WTC11 (cell line): ENCODE measurements around the gene MFF. TPM values are rescaled to one million over a fixed set of nuclear protein-coding genes. Genes with fewer than 3 reads are reported as not detected.

Source experiments
- ATAC-seq: fragments of 200-7000 bp; cut with Tn5 transposase; 2 replicates; pipeline ENCODE4 v1.10.0; 2021; ENCODE audit warnings: mild to moderate bottlenecking, moderate library complexity
- CTCF ChIA-PET: fragments of 300-600 bp; sonication (Branson Sonifier 250); formaldehyde crosslinking; loops from one replicate; lab custom pipeline; 2021; ENCODE audit warnings: antibody characterized with exemption; lab: Charles Lee
- POLR2A ChIA-PET: fragments of 350-600 bp; sonication (Branson Sonifier 250); formaldehyde crosslinking; loops from one replicate; lab custom pipeline; 2021; ENCODE audit warnings: antibody characterized with exemption; lab: Charles Lee
- DNase-seq: peaks from one replicate; pipeline ENCODE4 v3.0.0; 2021; ENCODE audit warnings: low spot score
- H3K27ac Mint-ChIP-seq: 2 replicates; pipeline ENCODE4 v1.8.0; 2021; ENCODE audit warnings: mixed read lengths
- H3K27me3 Mint-ChIP-seq: 2 replicates; pipeline ENCODE4 v1.8.0; 2021; ENCODE audit warnings: low read depth, mild to moderate bottlenecking, moderate library complexity, mixed read lengths
- H3K36me3 Mint-ChIP-seq: 2 replicates; pipeline ENCODE4 v1.8.0; 2021; ENCODE audit warnings: mixed read lengths
- H3K4me1 Mint-ChIP-seq: 2 replicates; pipeline ENCODE4 v1.8.0; 2022; ENCODE audit warnings: mixed read lengths
- H3K4me3 Mint-ChIP-seq: 2 replicates; pipeline ENCODE4 v1.8.0; 2021; ENCODE audit warnings: mild to moderate bottlenecking, moderate library complexity, mixed read lengths
- H3K9me3 Mint-ChIP-seq: 2 replicates; pipeline ENCODE4 v1.8.0; 2021; ENCODE audit warnings: mixed read lengths
- AFF4 ChIP-seq: sonication (generic); formaldehyde crosslinking; IDR thresholded peaks from 2 replicates; pipeline ENCODE4 v1.8.1; 2023; ENCODE audit warnings: mild to moderate bottlenecking, missing genetic modification reagents, borderline replicate concordance
- ETV6 ChIP-seq: sonication (generic); formaldehyde crosslinking; IDR thresholded peaks from 2 replicates; pipeline ENCODE4 v1.8.1; 2022; ENCODE audit warnings: mild to moderate bottlenecking, missing genetic modification reagents
- FOXK1 ChIP-seq: sonication (generic); formaldehyde crosslinking; IDR thresholded peaks from 2 replicates; pipeline ENCODE4 v1.8.0; 2022; ENCODE audit warnings: mild to moderate bottlenecking, moderate library complexity, missing genetic modification reagents
- FOXP1 ChIP-seq: sonication (generic); formaldehyde crosslinking; IDR thresholded peaks from 2 replicates; pipeline ENCODE4 v1.8.0; 2022; ENCODE audit warnings: missing genetic modification reagents, mild to moderate bottlenecking, moderate library complexity, borderline replicate concordance
- FOXP4 ChIP-seq: sonication (generic); formaldehyde crosslinking; IDR thresholded peaks from 2 replicates; pipeline ENCODE4 v1.8.0; 2022; ENCODE audit warnings: mild to moderate bottlenecking, missing genetic modification reagents
- JUN ChIP-seq: sonication (generic); formaldehyde crosslinking; IDR thresholded peaks from 2 replicates; pipeline ENCODE4 v1.8.0; 2023; ENCODE audit warnings: mild to moderate bottlenecking, missing genetic modification reagents
- PRRX2 ChIP-seq: fragments of 250-450 bp; sonication (Bioruptor Pico); IDR thresholded peaks from 2 replicates; pipeline ENCODE4 v1.8.0; 2021; ENCODE audit warnings: mild to moderate bottlenecking
- SMAD3 ChIP-seq: sonication (generic); formaldehyde crosslinking; IDR thresholded peaks from 2 replicates; pipeline ENCODE4 v1.8.0; 2022; ENCODE audit warnings: missing genetic modification reagents, mild to moderate bottlenecking, borderline replicate concordance
- TP53 ChIP-seq: sonication (generic); formaldehyde crosslinking; IDR thresholded peaks from 2 replicates; pipeline ENCODE4 v1.8.1; 2023; ENCODE audit warnings: mild to moderate bottlenecking, missing genetic modification reagents
- ZNF138 ChIP-seq: sonication (generic); formaldehyde crosslinking; conservative IDR thresholded peaks from 2 replicates; pipeline ENCODE4 v1.8.1; 2022; ENCODE audit warnings: mild to moderate bottlenecking, moderate library complexity, missing genetic modification reagents
- ZNF423 ChIP-seq: fragments of 250-450 bp; sonication (Bioruptor Pico); IDR thresholded peaks from 2 replicates; pipeline ENCODE4 v2.1.2; 2022; ENCODE audit warnings: mild to moderate bottlenecking, moderate library complexity
- ZNF425 ChIP-seq: fragments of 250-450 bp; sonication (Bioruptor Pico); conservative IDR thresholded peaks from 2 replicates; pipeline ENCODE4 v1.9.0; 2021; ENCODE audit warnings: mild to moderate bottlenecking
- total RNA-seq: library from RNA; stranded (reverse); gene quantifications from 3 replicates; pipeline ENCODE4 v1.2.3, GENCODE V29; 2021
- TF ChIP-seq, protein P1 (sequence below): sonication (generic); formaldehyde crosslinking; IDR thresholded peaks from 2 replicates; pipeline ENCODE4 v1.8.0; 2022; ENCODE audit warnings: mild to moderate bottlenecking, missing genetic modification reagents
- TF ChIP-seq, protein P2 (sequence below): sonication (generic); formaldehyde crosslinking; IDR thresholded peaks from 2 replicates; pipeline ENCODE4 v1.8.1; 2023; ENCODE audit warnings: mild to moderate bottlenecking, missing genetic modification reagents, moderate library complexity
- TF ChIP-seq, protein P3 (sequence below): sonication (generic); formaldehyde crosslinking; IDR thresholded peaks from 2 replicates; pipeline ENCODE4 v1.8.1; 2023; ENCODE audit warnings: mild to moderate bottlenecking, moderate library complexity, missing genetic modification reagents
- TF ChIP-seq, protein P4 (sequence below): fragments of 200-600 bp; IDR thresholded peaks from 2 replicates; pipeline ENCODE4 v1.8.0; 2022; ENCODE audit warnings: antibody characterized with exemption

Gene MFF
- total RNA-seq, 1 experiment from 2014 or later: 78.5 TPM

GRCh38 chr2:227368574-227368973, 43.5 kb downstream of the MFF start:
- Mint-ChIP-seq H3K27ac (no peak overlapping the region), H3K36me3 (no peaks in the 10 kb centered on the region), H3K27me3 (no peaks in the 10 kb centered on the region), H3K4me3 (no peak overlapping the region), H3K4me1 (no peaks in the 10 kb centered on the region), H3K9me3 (peaks cover 4% of the 10 kb centered on the region; the same call in 1 of the 2 replicates)
- ChIA-PET POLR2A (no interaction called here), CTCF (interaction anchor here (1.5 kb wide), 1 partner anchor 397 kb away, joined by 6 read pairs; no protein-coding TSS in a partner anchor)
- TF ChIP-seq TP53 (CRISPR knock-in tag) (no peak), FOXP1 (CRISPR knock-in tag) (no peak), PRRX2 (CRISPR knock-in tag) (no peak), FOXK1 (no peak), FOXP4 (CRISPR knock-in tag) (no peak), SMAD3 (CRISPR knock-in tag) (no peak), ZNF138 (CRISPR knock-in tag) (no peak), AFF4 (no peak), ZNF425 (CRISPR knock-in tag) (no peak), ETV6 (CRISPR knock-in tag) (no peak), ZNF423 (no peak), JUN (no peak)
- TF ChIP-seq, protein P1, sequence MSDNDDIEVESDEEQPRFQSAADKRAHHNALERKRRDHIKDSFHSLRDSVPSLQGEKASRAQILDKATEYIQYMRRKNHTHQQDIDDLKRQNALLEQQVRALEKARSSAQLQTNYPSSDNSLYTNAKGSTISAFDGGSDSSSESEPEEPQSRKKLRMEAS: no peak
- TF ChIP-seq, protein P2, sequence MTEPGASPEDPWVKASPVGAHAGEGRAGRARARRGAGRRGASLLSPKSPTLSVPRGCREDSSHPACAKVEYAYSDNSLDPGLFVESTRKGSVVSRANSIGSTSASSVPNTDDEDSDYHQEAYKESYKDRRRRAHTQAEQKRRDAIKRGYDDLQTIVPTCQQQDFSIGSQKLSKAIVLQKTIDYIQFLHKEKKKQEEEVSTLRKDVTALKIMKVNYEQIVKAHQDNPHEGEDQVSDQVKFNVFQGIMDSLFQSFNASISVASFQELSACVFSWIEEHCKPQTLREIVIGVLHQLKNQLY (CRISPR knock-in tag): no peak
- TF ChIP-seq, protein P3, sequence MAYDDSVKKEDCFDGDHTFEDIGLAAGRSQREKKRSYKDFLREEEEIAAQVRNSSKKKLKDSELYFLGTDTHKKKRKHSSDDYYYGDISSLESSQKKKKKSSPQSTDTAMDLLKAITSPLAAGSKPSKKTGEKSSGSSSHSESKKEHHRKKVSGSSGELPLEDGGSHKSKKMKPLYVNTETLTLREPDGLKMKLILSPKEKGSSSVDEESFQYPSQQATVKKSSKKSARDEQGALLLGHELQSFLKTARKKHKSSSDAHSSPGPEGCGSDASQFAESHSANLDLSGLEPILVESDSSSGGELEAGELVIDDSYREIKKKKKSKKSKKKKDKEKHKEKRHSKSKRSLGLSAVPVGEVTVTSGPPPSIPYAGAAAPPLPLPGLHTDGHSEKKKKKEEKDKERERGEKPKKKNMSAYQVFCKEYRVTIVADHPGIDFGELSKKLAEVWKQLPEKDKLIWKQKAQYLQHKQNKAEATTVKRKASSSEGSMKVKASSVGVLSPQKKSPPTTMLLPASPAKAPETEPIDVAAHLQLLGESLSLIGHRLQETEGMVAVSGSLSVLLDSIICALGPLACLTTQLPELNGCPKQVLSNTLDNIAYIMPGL (CRISPR knock-in tag): no peak
- TF ChIP-seq, protein P4, sequence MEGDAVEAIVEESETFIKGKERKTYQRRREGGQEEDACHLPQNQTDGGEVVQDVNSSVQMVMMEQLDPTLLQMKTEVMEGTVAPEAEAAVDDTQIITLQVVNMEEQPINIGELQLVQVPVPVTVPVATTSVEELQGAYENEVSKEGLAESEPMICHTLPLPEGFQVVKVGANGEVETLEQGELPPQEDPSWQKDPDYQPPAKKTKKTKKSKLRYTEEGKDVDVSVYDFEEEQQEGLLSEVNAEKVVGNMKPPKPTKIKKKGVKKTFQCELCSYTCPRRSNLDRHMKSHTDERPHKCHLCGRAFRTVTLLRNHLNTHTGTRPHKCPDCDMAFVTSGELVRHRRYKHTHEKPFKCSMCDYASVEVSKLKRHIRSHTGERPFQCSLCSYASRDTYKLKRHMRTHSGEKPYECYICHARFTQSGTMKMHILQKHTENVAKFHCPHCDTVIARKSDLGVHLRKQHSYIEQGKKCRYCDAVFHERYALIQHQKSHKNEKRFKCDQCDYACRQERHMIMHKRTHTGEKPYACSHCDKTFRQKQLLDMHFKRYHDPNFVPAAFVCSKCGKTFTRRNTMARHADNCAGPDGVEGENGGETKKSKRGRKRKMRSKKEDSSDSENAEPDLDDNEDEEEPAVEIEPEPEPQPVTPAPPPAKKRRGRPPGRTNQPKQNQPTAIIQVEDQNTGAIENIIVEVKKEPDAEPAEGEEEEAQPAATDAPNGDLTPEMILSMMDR: no peak
- ATAC-seq (no peak), DNase-seq (no peak)
